ENCODE results near the gene APMAP.

Gene APMAP

DNA sequence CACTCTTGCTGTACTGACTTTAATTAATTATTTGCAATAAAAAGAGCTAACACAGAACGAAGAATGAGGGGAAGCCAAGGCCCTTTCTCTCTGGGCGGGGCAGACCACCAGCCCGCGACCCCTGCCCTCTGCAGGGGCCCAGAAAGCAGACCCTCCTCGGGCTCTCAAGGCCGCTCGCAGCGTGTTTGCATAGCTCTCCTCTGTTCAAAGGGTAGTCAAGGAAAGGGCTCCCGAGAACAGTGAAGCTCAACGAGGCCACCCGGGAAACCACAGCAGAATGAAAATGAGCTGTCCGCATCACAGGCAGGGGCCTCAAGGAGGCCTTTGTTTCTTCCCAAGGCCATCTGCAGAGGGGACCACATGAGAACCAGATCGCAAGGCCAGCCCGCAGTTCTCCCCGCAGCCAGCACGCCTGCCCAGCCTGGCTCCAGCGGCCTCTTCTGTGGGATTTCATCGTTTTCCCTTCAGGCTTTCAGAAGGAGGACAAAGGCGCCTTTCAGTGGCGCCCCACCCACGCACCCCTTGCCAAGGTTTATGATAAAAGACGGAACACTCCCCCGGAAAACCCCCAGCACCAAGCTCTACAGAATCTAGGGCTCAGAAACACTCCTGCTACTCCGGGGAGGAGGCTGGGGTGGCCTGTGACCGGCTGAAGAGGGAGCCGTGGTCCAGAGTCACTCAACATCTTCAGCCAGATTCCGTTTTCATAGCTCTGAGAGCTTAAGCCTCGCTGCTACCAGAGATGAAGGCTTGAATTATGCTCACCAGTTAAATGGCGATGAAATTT is 40.1 kb upstream of the APMAP start:
- peak overlapping the region; percentile 11 for H2AFZ ChIP-seq (ENCODE audit: low read depth, low read length)
- no peaks in the 10 kb centered on the region for H3K27me3 ChIP-seq (ENCODE audit: insufficient read depth, low read length)
- no peaks in the 10 kb centered on the region for H3K9me3 ChIP-seq (ENCODE audit: low read length)
- H3K4me1 ChIP-seq (ENCODE audit: insufficient read depth, low read length), result peaks cover 33% of the 10 kb centered on the region
- H3K36me3 ChIP-seq (ENCODE audit: insufficient read depth, low read length), result no peaks in the 10 kb centered on the region
- H3K4me3 ChIP-seq (ENCODE audit: low read length), result no peak overlapping the region

DNA sequence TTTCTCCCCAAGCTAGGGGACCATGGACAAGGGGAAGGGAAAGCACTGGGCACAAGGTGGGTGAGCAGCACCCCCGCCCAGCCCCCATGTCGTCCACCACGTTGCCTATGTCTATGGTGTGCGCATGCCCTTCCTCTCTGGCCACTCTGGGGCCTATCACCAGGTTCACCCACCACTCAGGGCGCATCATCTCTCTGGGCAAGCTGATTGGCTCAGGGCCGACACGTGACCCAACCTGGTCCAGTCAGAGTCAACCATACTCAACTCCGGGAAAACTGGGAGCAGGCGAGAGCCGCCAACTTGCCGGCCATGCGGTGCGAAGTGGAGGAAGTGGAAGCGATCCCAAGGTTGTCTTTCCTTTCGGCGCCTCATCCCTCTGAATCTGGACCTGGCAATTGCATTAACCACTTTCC is 39.5 kb upstream of the APMAP start:
- Histone ChIP-seq H2AFZ (ENCODE audit: low read depth, low read length) (peak overlapping the region; percentile 11), H3K4me1 (ENCODE audit: insufficient read depth, low read length) (peaks cover 30% of the 10 kb centered on the region), H3K9me3 (ENCODE audit: low read length) (no peaks in the 10 kb centered on the region)

DNA sequence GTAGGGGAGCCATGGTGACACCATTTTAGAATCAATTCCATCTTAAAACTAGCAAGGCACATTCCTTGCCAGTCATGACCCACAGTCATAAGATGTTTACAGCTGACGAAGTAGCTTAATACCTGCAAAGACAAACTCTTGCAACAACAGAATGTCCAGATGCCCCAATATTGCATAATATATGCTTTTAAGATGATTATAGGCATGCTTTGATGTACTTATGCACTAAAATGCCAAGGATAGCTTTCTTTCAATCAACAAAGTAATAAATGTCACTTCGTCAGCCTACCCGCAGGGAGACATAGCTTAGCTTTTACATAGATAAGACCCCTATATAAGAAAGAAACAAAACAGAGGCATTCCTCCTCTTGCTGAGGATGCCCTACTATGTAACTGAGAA is 38.7 kb upstream of the APMAP start:
- Histone ChIP-seq H3K27me3 (ENCODE audit: insufficient read depth, low read length) (no peaks in the 10 kb centered on the region), H3K9me3 (ENCODE audit: low read length) (no peaks in the 10 kb centered on the region), H3K4me3 (ENCODE audit: low read length) (no peak overlapping the region), H3K36me3 (ENCODE audit: insufficient read depth, low read length) (no peaks in the 10 kb centered on the region), H3K4me1 (ENCODE audit: insufficient read depth, low read length) (peaks cover 28% of the 10 kb centered on the region), H2AFZ (ENCODE audit: low read depth, low read length) (no peak overlapping the region)

More for the DNA sequence above, 39.5 kb upstream of the APMAP start:
- Histone ChIP-seq H3K27me3 (ENCODE audit: insufficient read depth, low read length) (no peaks in the 10 kb centered on the region), H3K36me3 (ENCODE audit: insufficient read depth, low read length) (no peaks in the 10 kb centered on the region), H3K4me3 (ENCODE audit: low read length) (no peak overlapping the region)

DNA sequence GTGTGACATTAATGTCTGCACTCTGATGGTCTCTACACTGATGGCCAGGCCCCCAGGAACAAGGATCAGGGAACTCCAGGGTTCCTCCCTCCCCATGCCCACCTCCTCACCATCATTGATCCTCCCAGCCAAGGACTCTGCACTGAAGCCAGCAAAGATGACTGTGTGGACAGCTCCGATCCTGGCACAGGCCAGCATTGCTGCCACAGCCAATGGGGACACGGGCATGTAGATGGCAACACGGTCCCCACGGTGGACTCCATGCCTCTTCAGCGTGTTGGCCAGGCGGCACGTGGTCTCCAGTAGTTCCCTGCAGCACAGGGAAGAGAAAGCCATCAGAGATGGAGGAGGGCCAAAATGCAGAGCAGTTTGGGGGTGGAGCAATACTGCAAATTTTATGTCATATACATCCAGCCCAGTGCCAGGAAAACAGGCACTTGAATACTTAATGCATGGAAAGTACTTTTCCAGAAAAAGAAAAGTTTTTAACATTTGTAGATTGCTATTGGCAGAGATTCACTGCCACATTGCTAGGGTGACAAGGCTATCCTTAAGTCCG is 38.2 kb upstream of the APMAP start:
- Histone ChIP-seq H3K4me1 (ENCODE audit: insufficient read depth, low read length) (peaks cover 23% of the 10 kb centered on the region), H3K36me3 (ENCODE audit: insufficient read depth, low read length) (no peaks in the 10 kb centered on the region), H3K4me3 (ENCODE audit: low read length) (no peak overlapping the region), H3K27me3 (ENCODE audit: insufficient read depth, low read length) (no peaks in the 10 kb centered on the region), H3K9me3 (ENCODE audit: low read length) (no peaks in the 10 kb centered on the region), H2AFZ (ENCODE audit: low read depth, low read length) (no peak overlapping the region)

DNA sequence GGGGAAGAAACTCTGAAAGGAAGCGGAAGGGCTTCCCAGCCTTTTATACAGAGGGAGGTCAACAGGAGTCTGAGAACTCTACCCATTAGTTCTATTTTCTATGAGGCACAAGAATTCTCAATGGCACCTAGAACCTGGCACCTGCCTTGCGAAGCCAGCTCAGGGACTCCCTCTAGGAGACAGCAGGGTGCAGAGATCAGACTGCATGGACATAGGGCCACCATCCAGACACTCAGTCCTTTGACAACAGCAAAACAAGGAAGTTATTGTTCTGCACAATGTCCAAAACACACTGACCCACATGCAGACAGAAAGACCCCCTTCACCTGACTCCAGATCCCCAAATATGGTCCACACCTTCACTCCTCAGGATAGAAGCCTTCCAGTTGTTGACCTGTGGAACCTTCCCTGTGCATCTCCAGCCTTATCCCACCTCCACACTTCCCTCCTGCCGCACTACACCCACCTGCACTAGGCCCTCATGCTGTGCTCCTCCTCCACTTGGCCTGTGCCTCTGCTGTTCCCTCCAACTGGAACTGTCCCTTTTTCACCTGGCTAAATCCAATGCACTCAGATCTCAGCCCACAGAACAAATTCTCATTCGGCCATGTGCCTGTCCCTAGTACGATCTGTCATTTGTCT is 37.6 kb upstream of the APMAP start:
- Histone ChIP-seq H3K4me1 (ENCODE audit: insufficient read depth, low read length) (peaks cover 23% of the 10 kb centered on the region), H3K27me3 (ENCODE audit: insufficient read depth, low read length) (no peaks in the 10 kb centered on the region), H3K4me3 (ENCODE audit: low read length) (no peak overlapping the region), H3K9me3 (ENCODE audit: low read length) (no peaks in the 10 kb centered on the region), H2AFZ (ENCODE audit: low read depth, low read length) (no peak overlapping the region), H3K36me3 (ENCODE audit: insufficient read depth, low read length) (no peaks in the 10 kb centered on the region)

DNA sequence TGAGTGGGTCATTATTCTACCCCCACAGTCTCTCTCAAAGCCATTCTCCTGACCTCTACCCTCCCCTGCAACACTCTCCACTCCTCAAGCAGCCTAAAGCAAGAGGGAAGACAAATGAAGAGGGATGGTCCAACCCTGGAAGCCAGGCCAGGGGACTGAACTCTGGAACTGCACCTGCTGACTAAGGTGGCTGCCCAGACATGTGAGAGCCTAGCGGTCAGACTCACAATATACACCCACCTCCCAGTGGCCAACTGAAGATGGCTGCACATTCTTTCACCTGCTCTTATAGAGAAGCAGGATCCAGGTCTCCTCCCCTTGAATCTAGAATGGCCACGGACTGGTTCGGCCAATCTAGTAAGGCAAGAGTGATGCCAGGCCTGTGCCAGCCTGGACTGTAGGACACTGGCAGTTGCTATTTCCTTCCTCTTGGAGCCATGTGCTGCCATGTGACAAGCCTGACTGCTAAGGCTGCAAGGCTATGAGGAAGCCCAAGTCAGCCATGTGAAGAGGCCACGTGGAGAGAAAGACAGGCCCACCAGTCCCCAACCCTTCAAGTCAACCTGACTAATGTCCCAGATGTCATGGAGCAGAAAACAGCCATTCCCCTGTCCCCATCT is 33.5 kb upstream of the APMAP start:
- Histone ChIP-seq H3K27me3 (ENCODE audit: insufficient read depth, low read length) (no peaks in the 10 kb centered on the region), H3K4me3 (ENCODE audit: low read length) (no peak overlapping the region), H3K4me1 (ENCODE audit: insufficient read depth, low read length) (no peaks in the 10 kb centered on the region), H2AFZ (ENCODE audit: low read depth, low read length) (no peak overlapping the region), H3K9me3 (ENCODE audit: low read length) (no peaks in the 10 kb centered on the region), H3K36me3 (ENCODE audit: insufficient read depth, low read length) (no peaks in the 10 kb centered on the region)

DNA sequence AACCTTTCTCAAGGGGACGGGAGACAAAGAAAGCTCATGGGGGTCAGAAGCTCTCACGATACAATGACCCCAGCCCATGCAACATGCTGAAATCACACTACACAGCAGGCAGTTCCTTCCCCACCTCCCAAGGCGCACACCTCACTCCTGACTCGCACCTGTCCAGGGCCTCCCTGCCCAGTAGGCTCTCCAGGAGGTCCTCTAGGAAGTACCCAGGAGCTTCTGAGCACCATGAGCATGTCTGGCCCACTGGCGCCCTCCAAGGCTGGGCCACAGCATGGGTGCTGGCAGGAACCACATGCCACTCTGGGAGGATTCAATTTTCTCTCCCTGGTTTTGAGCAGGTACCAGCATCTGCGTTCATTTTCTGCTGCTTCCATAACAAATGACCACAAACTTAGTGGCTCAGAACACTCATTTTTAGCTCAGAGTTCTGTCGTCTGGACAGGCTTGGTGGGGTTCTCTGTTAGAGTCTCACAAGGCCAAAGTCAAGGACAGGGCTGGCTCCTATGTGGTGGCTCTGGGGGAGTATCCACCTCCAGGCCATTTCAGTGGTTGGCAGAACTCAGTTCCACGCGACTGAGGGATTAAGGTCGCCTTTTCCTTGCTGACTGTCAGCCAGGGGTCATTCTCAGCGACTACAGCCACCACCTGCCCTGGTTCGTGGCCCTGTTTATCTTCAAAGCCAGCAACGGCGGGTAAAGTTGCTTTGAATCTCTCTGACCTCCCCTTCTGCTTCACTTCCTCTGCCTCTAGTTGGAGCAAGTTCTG is 32.7 kb upstream of the APMAP start:
- Histone ChIP-seq H2AFZ (ENCODE audit: low read depth, low read length) (no peak overlapping the region), H3K4me3 (ENCODE audit: low read length) (no peak overlapping the region), H3K27me3 (ENCODE audit: insufficient read depth, low read length) (no peaks in the 10 kb centered on the region), H3K36me3 (ENCODE audit: insufficient read depth, low read length) (no peaks in the 10 kb centered on the region), H3K4me1 (ENCODE audit: insufficient read depth, low read length) (no peaks in the 10 kb centered on the region), H3K9me3 (ENCODE audit: low read length) (no peaks in the 10 kb centered on the region)

DNA sequence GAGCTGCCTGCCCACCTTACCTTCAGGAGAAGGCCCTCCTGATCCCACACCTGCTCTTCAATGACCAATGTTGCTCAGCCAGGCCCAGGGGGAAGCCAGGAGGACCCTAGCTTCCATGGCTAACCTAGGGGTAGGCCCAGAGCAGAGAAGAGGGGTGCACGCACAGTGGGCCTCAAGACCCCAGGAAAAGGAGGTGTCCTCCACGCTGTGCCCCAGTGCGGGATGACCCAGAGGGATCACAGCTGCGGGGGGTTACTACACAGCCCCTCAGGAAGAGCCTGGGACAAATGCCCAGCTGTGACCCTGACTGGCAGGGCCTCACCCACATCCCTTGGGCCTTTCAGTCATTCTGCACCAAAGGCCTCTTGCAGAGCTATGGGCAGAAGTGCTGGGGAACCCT is 31.6 kb upstream of the APMAP start:
- no peaks in the 10 kb centered on the region for H3K9me3 ChIP-seq (ENCODE audit: low read length)
- H3K4me1 ChIP-seq (ENCODE audit: insufficient read depth, low read length), result no peaks in the 10 kb centered on the region
- no peak overlapping the region for H2AFZ ChIP-seq (ENCODE audit: low read depth, low read length)
- no peaks in the 10 kb centered on the region for H3K27me3 ChIP-seq (ENCODE audit: insufficient read depth, low read length)
- H3K4me3 ChIP-seq (ENCODE audit: low read length), result no peak overlapping the region
- H3K36me3 ChIP-seq (ENCODE audit: insufficient read depth, low read length), result no peaks in the 10 kb centered on the region

DNA sequence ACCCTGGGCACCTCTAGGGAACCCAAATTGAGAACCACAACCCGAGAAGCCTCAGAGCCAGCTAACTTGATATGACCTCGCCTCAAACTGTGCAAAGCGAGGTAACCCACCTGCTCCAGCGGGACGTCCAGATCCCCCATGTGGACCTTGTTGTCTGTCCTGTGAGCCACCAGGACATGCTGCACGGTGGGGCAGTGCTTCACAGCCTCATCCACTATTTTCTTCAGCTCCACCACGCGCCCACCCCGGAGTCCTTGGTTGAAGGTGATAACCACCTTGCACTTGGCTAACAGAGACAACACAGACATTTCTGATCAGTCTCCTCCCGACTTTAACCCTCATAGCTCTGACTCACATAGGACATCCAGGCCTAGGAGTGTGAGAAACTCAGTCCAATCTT is 30.8 kb upstream of the APMAP start:
- Histone ChIP-seq H3K27me3 (ENCODE audit: insufficient read depth, low read length) (no peaks in the 10 kb centered on the region), H2AFZ (ENCODE audit: low read depth, low read length) (no peak overlapping the region), H3K4me3 (ENCODE audit: low read length) (no peak overlapping the region), H3K36me3 (ENCODE audit: insufficient read depth, low read length) (no peaks in the 10 kb centered on the region), H3K4me1 (ENCODE audit: insufficient read depth, low read length) (no peaks in the 10 kb centered on the region), H3K9me3 (ENCODE audit: low read length) (no peaks in the 10 kb centered on the region)

DNA sequence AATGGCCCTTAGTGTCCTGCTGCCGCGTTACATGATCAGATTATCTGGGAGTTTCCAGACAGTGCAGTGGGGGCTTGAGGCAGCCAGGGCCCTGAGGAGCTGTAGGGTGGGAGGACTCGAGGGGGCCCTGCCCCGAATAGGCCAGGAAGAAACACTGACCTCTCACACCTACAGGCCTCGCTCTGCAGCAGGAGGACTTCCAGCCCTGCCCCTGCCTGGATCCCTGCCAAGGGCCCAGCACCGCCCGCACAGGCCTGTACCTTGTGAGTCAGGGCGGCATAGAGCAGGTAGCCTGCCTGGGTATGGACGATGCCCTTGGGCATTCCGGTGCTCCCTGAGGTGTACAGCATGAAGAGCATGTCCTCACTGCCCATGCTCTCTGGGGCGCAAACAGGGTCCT is 30.1 kb upstream of the APMAP start:
- Histone ChIP-seq H3K36me3 (ENCODE audit: insufficient read depth, low read length) (no peaks in the 10 kb centered on the region), H2AFZ (ENCODE audit: low read depth, low read length) (no peak overlapping the region), H3K27me3 (ENCODE audit: insufficient read depth, low read length) (no peaks in the 10 kb centered on the region), H3K9me3 (ENCODE audit: low read length) (no peaks in the 10 kb centered on the region), H3K4me3 (ENCODE audit: low read length) (no peak overlapping the region), H3K4me1 (ENCODE audit: insufficient read depth, low read length) (no peaks in the 10 kb centered on the region)

DNA sequence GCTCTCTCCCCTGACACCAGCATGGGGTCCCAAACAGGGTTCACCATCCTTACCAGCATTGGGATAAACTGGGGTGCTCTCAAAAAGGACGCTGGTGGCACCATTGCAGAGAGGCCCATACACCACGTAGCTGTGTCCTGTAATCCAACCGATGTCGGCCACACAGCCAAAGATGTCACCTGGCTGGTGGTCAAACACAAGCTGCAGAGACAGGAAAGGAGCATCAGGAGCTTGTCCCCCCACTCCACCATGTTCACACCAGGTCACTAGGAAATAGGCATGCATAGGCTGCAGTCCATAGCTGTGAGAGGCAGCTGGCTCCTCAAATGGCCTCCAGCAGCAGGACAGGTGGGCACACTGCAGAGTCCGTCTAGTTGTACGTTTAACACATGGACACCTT is 28.8 kb upstream of the APMAP start:
- H3K36me3 ChIP-seq (ENCODE audit: insufficient read depth, low read length), result no peaks in the 10 kb centered on the region
- H3K27me3 ChIP-seq (ENCODE audit: insufficient read depth, low read length), result no peaks in the 10 kb centered on the region
- no peak overlapping the region for H2AFZ ChIP-seq (ENCODE audit: low read depth, low read length)
- H3K9me3 ChIP-seq (ENCODE audit: low read length), result no peaks in the 10 kb centered on the region
- H3K4me1 ChIP-seq (ENCODE audit: insufficient read depth, low read length), result no peaks in the 10 kb centered on the region
- no peak overlapping the region for H3K4me3 ChIP-seq (ENCODE audit: low read length)

DNA sequence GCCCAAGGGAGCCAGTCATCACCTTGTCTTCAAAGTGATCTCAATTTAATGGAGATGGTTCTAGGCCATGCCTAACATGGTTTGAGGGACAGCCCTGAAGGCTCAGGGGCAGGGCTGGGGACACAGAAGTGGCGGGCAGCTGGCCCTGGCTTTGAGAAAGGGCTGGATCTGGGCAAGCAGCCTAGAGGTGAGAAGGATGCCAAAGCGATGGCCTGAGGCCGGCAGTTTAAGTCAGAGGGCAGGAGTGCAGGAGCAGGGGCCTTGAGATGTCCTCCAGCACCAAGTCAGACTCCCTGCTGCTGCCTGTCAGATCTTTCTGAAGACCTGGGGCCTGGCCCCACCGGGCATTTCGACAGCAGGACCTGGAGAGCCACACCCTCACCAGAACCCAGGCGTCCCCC is 28.4 kb upstream of the APMAP start:
- Histone ChIP-seq H3K27me3 (ENCODE audit: insufficient read depth, low read length) (no peaks in the 10 kb centered on the region), H2AFZ (ENCODE audit: low read depth, low read length) (no peak overlapping the region), H3K4me1 (ENCODE audit: insufficient read depth, low read length) (no peaks in the 10 kb centered on the region), H3K36me3 (ENCODE audit: insufficient read depth, low read length) (no peaks in the 10 kb centered on the region), H3K9me3 (ENCODE audit: low read length) (peaks cover 1% of the 10 kb centered on the region), H3K4me3 (ENCODE audit: low read length) (no peak overlapping the region)

DNA sequence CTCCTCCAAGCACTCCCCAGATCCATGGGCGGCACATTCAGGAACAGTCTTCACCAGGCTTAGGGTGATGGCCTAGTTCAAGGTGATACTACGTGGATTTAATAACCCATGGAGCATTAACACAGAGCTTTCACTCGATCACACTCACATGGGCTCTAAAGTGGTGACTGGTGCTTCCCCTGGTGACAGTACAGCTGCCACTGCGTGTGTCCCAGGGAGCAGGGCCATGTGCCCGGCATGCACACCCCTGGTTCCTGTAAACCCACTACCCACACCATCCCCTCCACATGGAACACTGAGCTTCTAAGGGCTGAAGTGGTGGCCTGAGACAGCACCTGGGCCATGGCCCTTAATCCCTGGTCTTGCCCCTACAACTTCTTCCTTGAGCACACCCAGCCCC is 27.8 kb upstream of the APMAP start:
- H2AFZ ChIP-seq (ENCODE audit: low read depth, low read length), result no peak overlapping the region
- no peaks in the 10 kb centered on the region for H3K4me1 ChIP-seq (ENCODE audit: insufficient read depth, low read length)
- H3K36me3 ChIP-seq (ENCODE audit: insufficient read depth, low read length), result no peaks in the 10 kb centered on the region
- H3K27me3 ChIP-seq (ENCODE audit: insufficient read depth, low read length), result no peaks in the 10 kb centered on the region
- peaks cover 1% of the 10 kb centered on the region for H3K9me3 ChIP-seq (ENCODE audit: low read length)
- H3K4me3 ChIP-seq (ENCODE audit: low read length), result no peak overlapping the region

Measured in neuron (in vitro differentiated cells).